Spinal cord (tissue), 10 donors: ENCODE results near the gene GTF3C5. TPM values are rescaled to one million over a fixed set of nuclear protein-coding genes. Genes with fewer than 3 reads are reported as not detected.

Source experiments
- DNase-seq, 6 donors: peaks; one replicate each; pipeline versions ENCODE4 v3.0.0 to v3.0.0-alpha.2; 2013 to 2015; ENCODE audit warnings: low spot score in 6 of 6, low read depth in 4 of 6
- H3K27ac ChIP-seq: one replicate; pipeline ENCODE4 v1.5.1; 2013; ENCODE audit warnings: low read depth, low read length, control low read depth
- H3K27me3 ChIP-seq: one replicate; pipeline ENCODE4 v1.6.1; 2013; ENCODE audit warnings: low read length; ENCODE audit not compliant: control insufficient read depth, insufficient read depth
- H3K36me3 ChIP-seq: one replicate; pipeline ENCODE4 v1.6.1; 2013; ENCODE audit warnings: low read length; ENCODE audit not compliant: control insufficient read depth, insufficient read depth
- H3K4me1 ChIP-seq: one replicate; pipeline ENCODE4 v1.6.1; 2013; ENCODE audit warnings: low read length; ENCODE audit not compliant: control insufficient read depth, insufficient read depth
- H3K4me3 ChIP-seq: one replicate; pipeline ENCODE4 v1.5.1; 2013; ENCODE audit warnings: low read depth, low read length, control low read depth
- H3K9me3 ChIP-seq: one replicate; pipeline ENCODE4 v1.6.1; 2013; ENCODE audit warnings: low read length; ENCODE audit not compliant: control insufficient read depth, insufficient read depth
- WGBS: methylation state at CpG from one replicate; pipeline ENCODE4 v1.1.5; 2013; ENCODE audit warnings: missing lambda C conversion rate; ENCODE audit not compliant: insufficient coverage; 5-methylcytosine and 5-hydroxymethylcytosine counted together
- long read RNA-seq, 4 donors: transcript quantifications; one replicate each; lab custom pipeline, GENCODE V29; 2026
- polyA plus RNA-seq, 2 donors: library from polyadenylated mRNA; unstranded; fragments of 120-200 nt; gene quantifications; one replicate each; pipeline ENCODE4 v1.2.1, GENCODE V29; 2013; ENCODE audit not compliant: insufficient read length in 2 of 2
- total RNA-seq, 2 donors: library from RNA; depleted of rRNA in 1 of 2; stranded (reverse); fragments of 120-200 nt in 1 of 2; fragments of >200 nt in 1 of 2; gene quantifications; one replicate each; pipeline versions ENCODE4 v1.2.3 to v1.2.4, GENCODE V29; 2013 to 2014
- donor health status: healthy.

The GTF3C5 gene
- total RNA-seq (10 to 100 TPM; 26.5 to 57.5 TPM), polyA plus RNA-seq (10 to 100 TPM; 66.7 to 75.8 TPM)
- long read RNA-seq, donor 1, transcript GTF3C5-202 (11 exons, 2,406 nt), result major isoform, 6 of 23 reads
- long read RNA-seq, donor 1, partial matches to known transcripts, result 15 of 23 reads
- long read RNA-seq, donor 1, other reads (novel, unspliced or antisense), result 0 of 23 reads
- long read RNA-seq, donor 2, partial matches to known transcripts, result 6 of 8 reads
- long read RNA-seq, donor 2, other reads (novel, unspliced or antisense), result 0 of 8 reads
- long read RNA-seq, donor 3, partial matches to known transcripts, result 0 of 3 reads
- long read RNA-seq, donor 3, other reads (novel, unspliced or antisense), result 0 of 3 reads
- long read RNA-seq, donor 4, transcript GTF3C5-202 (11 exons, 2,406 nt), result major isoform, 12 of 60 reads
- long read RNA-seq, donor 4, partial matches to known transcripts, result 42 of 60 reads
- long read RNA-seq, donor 4, other reads (novel, unspliced or antisense), result 0 of 60 reads

GRCh38 chr9:133030317-133031129 lies at the start of gene GTF3C5:
Gene GTF3C5, plus strand, starts transcription at chr9:133030997. Its CDS starts 15 bp downstream, at chr9:133031012.
- Histone ChIP-seq H3K4me1 (peaks cover 24% of the 10 kb centered on the region), H3K4me3 (peak within 1 kb of the TSS; percentile 93), H3K27me3 (no peaks in the 10 kb centered on the region), H3K27ac (peak within 1 kb of the TSS; percentile 97), H3K36me3 (peaks cover 5% of the 10 kb centered on the region), H3K9me3 (no peaks in the 10 kb centered on the region)
- peak; percentile 95 to 100 (median 98) for DNase-seq
- 0% methylated on average over 61 of the region's 63 CpGs for WGBS

GRCh38 chr9:132982458-132982857 lies 48.3 kb upstream of the GTF3C5 start:
- Histone ChIP-seq H3K27ac (no peak overlapping the region), H3K4me1 (peaks cover 8% of the 10 kb centered on the region), H3K36me3 (no peaks in the 10 kb centered on the region), H3K27me3 (peaks cover 19% of the 10 kb centered on the region), H3K9me3 (no peaks in the 10 kb centered on the region), H3K4me3 (no peak overlapping the region)
- no peak for DNase-seq
- WGBS, result 74% methylated on average over 4 of the region's 8 CpGs

GRCh38 chr9:132983491-132984201 lies 47.2 kb upstream of the GTF3C5 start:
- Histone ChIP-seq H3K36me3 (no peaks in the 10 kb centered on the region), H3K27me3 (peaks cover 13% of the 10 kb centered on the region), H3K4me3 (no peak overlapping the region), H3K4me1 (peaks cover 3% of the 10 kb centered on the region), H3K9me3 (no peaks in the 10 kb centered on the region), H3K27ac (no peak overlapping the region)
- no peak for DNase-seq
- WGBS, result 73% methylated on average over 9 of the region's 11 CpGs

GRCh38 chr9:132984202-132985070 lies 46.4 kb upstream of the GTF3C5 start:
- no peak overlapping the region for H3K4me3 ChIP-seq
- H3K27me3 ChIP-seq, result peaks cover 5% of the 10 kb centered on the region
- H3K27ac ChIP-seq, result no peak overlapping the region
- no peaks in the 10 kb centered on the region for H3K36me3 ChIP-seq
- no peaks in the 10 kb centered on the region for H3K9me3 ChIP-seq
- 71% methylated on average over 15 of the region's 20 CpGs for WGBS
- DNase-seq, result no peak
- no peaks in the 10 kb centered on the region for H3K4me1 ChIP-seq

GRCh38 chr9:132985071-132985350 lies 45.8 kb upstream of the GTF3C5 start:
- H3K27me3 ChIP-seq, result no peaks in the 10 kb centered on the region
- no peak overlapping the region for H3K4me3 ChIP-seq
- H3K9me3 ChIP-seq, result no peaks in the 10 kb centered on the region
- H3K27ac ChIP-seq, result no peak overlapping the region
- H3K36me3 ChIP-seq, result no peaks in the 10 kb centered on the region
- WGBS, result 76% methylated on average over 3 of the region's 4 CpGs
- H3K4me1 ChIP-seq, result no peaks in the 10 kb centered on the region
- no peak for DNase-seq

GRCh38 chr9:132985489-132985888 lies 45.3 kb upstream of the GTF3C5 start:
- Histone ChIP-seq H3K9me3 (no peaks in the 10 kb centered on the region), H3K27me3 (no peaks in the 10 kb centered on the region), H3K27ac (no peak overlapping the region), H3K4me1 (no peaks in the 10 kb centered on the region), H3K4me3 (no peak overlapping the region), H3K36me3 (no peaks in the 10 kb centered on the region)
- 92% methylated on average over 8 of the region's 8 CpGs for WGBS
- DNase-seq, result no peak

- Histone ChIP-seq H3K27me3 (no peaks in the 10 kb centered on the region), H3K9me3 (no peaks in the 10 kb centered on the region)
Observed at GRCh38 chr9:132986114-132986513, 44.7 kb upstream of the GTF3C5 start.

GRCh38 chr9:132986640-132987620 lies 43.9 kb upstream of the GTF3C5 start:
- Histone ChIP-seq H3K9me3 (no peaks in the 10 kb centered on the region), H3K4me1 (no peaks in the 10 kb centered on the region), H3K27ac (no peak overlapping the region), H3K27me3 (no peaks in the 10 kb centered on the region), H3K4me3 (no peak overlapping the region), H3K36me3 (no peaks in the 10 kb centered on the region)
- DNase-seq, result no peak
- WGBS, result 61% methylated on average over 26 of the region's 26 CpGs

More at GRCh38 chr9:132986114-132986513, 44.7 kb upstream of the GTF3C5 start:
- no peak overlapping the region for H3K4me3 ChIP-seq
- no peak for DNase-seq
- H3K36me3 ChIP-seq, result no peaks in the 10 kb centered on the region
- no peaks in the 10 kb centered on the region for H3K4me1 ChIP-seq
- WGBS, result 86% methylated on average over 11 of the region's 13 CpGs
- H3K27ac ChIP-seq, result no peak overlapping the region
